ENCODE data around the gene CD4. TPM values are rescaled to one million over a fixed set of nuclear protein-coding genes. Genes with fewer than 3 reads are reported as not detected.
A peak's percentile ranks its signal among the peaks of the same experiment; 100 is the strongest.

The CD4 gene
- total and polyA plus RNA-seq, 2 of the 4 experiments (the other 2 are of a cell fraction): 5.7 to 15.0 TPM

GRCh38 chr12:6745741-6746525 lies 43.4 kb upstream of the CD4 start:
- no peak overlapping the region for H4K5ac ChIP-seq (ENCODE audit: low read depth, low read length)
- intact Hi-C loops (cut with micrococcal nuclease): no loop called here
- TF ChIP-seq RCOR1 (IDR thresholded peaks at IDR 0.05; ENCODE audit: insufficient replicate concordance, low read length): no peak
- no peak for TF ChIP-seq POLR2A (IDR thresholded peaks at IDR 0.05; ENCODE audit: low read depth, low read length)
- no peak for TF ChIP-seq NFE2L2 (IDR thresholded peaks at IDR 0.05; ENCODE audit: low read depth, low read length)
- no peak for TF ChIP-seq MXI1 (IDR thresholded peaks at IDR 0.05; ENCODE audit: borderline replicate concordance, low read depth, low read length)
- no peak for TF ChIP-seq CTCF (conservative IDR thresholded peaks at IDR 0.05; ENCODE audit: low read depth, low read length)
- TF ChIP-seq CHD1 (IDR thresholded peaks at IDR 0.05; ENCODE audit: low read depth, low read length): no peak
- TF ChIP-seq MAZ (IDR thresholded peaks at IDR 0.05; ENCODE audit: borderline replicate concordance, low read depth, low read length): no peak
- TF ChIP-seq, protein P1, sequence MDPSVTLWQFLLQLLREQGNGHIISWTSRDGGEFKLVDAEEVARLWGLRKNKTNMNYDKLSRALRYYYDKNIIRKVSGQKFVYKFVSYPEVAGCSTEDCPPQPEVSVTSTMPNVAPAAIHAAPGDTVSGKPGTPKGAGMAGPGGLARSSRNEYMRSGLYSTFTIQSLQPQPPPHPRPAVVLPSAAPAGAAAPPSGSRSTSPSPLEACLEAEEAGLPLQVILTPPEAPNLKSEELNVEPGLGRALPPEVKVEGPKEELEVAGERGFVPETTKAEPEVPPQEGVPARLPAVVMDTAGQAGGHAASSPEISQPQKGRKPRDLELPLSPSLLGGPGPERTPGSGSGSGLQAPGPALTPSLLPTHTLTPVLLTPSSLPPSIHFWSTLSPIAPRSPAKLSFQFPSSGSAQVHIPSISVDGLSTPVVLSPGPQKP (IDR thresholded peaks at IDR 0.05; ENCODE audit: borderline replicate concordance, low read depth, low read length): no peak
- TF ChIP-seq BHLHE40 (IDR thresholded peaks at IDR 0.05; ENCODE audit: low read depth, low read length): no peak
- no peak for TF ChIP-seq CEBPB (IDR thresholded peaks at IDR 0.05; ENCODE audit: low read depth, low read length)
- TF ChIP-seq MAFK (IDR thresholded peaks at IDR 0.05; ENCODE audit: low read depth, low read length): no peak
- no peak for TF ChIP-seq RAD21 (IDR thresholded peaks at IDR 0.05; ENCODE audit: low read length)
- no peak for TF ChIP-seq RFX5 (IDR thresholded peaks at IDR 0.05; ENCODE audit: low read depth, low read length)
- TF ChIP-seq USF2 (IDR thresholded peaks at IDR 0.05; ENCODE audit: low read depth, low read length): no peak
- no peak for TF ChIP-seq SMC3 (IDR thresholded peaks at IDR 0.05; ENCODE audit: low read depth, low read length)

More at GRCh38 chr12:6745741-6746525, 43.4 kb upstream of the CD4 start:
- POLR2A ChIA-PET (ENCODE audit: unreplicated experiment): interaction anchor here (0.6 to 0.8 kb wide), 3 partner anchors 22 to 148 kb away, joined by 5 to 18 read pairs (median 8); no protein-coding TSS in a partner anchor
- CTCF ChIA-PET: no interaction called here
- H2BK15ac ChIP-seq (ENCODE audit: low read depth, low read length): no peak overlapping the region
- 0 out of 2 replicates have a peak, but pooled peaks cover 4% of the 10 kb centered on the region for H3K9me1 ChIP-seq (ENCODE audit: insufficient read depth, low read length)
- WGBS, 2 experiments (ENCODE audit: extremely low coverage in 2 of 2, insufficient read length in 1 of 2): no CpG with 5 or more reads among the region's 13 CpGs
- peaks cover 4% of the 10 kb centered on the region; the same call in 1 of the 2 replicates for H4K20me1 ChIP-seq (ENCODE audit: insufficient read depth, low read length)
- no peak overlapping the region for H3K18ac ChIP-seq (ENCODE audit: low read depth, low read length)
- no peaks in the 10 kb centered on the region for H3K9me3 ChIP-seq (ENCODE audit: control insufficient read depth, insufficient read depth, low read length)
- H3K23ac ChIP-seq (ENCODE audit: low read depth, low read length): no peak overlapping the region
- no peak overlapping the region for H3K56ac ChIP-seq (ENCODE audit: extremely low read depth, insufficient read depth, low read length)
- no peak overlapping the region for H3K4me2 ChIP-seq (ENCODE audit: low read depth, low read length)
- no peak overlapping the region for H2AFZ ChIP-seq (replicated peaks; ENCODE audit: low read length, poor library complexity)
- ATAC-seq (ENCODE audit: low read depth): peak; percentile 24
- no peak overlapping the region for H4K91ac ChIP-seq (ENCODE audit: insufficient read depth, low read depth, low read length)
- H4K8ac ChIP-seq (ENCODE audit: low read depth in 2 of 2, low read length in 2 of 2): no peak overlapping the region; a peak in 1 of 4 replicates
- DNase-seq: no peak
- no peak overlapping the region for H2BK120ac ChIP-seq (ENCODE audit: low read depth, low read length)
- in situ Hi-C loops (cut with MboI; ENCODE audit: low sequenced_read_pairs): no loop called here
- no peak overlapping the region for H3K4me3 ChIP-seq (ENCODE audit: insufficient read depth, low read depth, low read length)
- dilution Hi-C loops (cut with HindIII; ENCODE audit: low sequenced_read_pairs, unreplicated experiment): no loop called here
- no peak overlapping the region for H3K27ac ChIP-seq (ENCODE audit: insufficient read depth, low read length)
- H3K14ac ChIP-seq (replicated peaks; ENCODE audit: low read depth, low read length): no peak overlapping the region
- H3K4me1 ChIP-seq (ENCODE audit: control insufficient read depth, insufficient read depth, low read length): no peaks in the 10 kb centered on the region
- no peaks in the 10 kb centered on the region for H3K27me3 ChIP-seq (ENCODE audit: control insufficient read depth, insufficient read depth, low read length)
- H2BK5ac ChIP-seq (ENCODE audit: low read depth, low read length, poor library complexity, severe bottlenecking): no peak overlapping the region
- H3K36me3 ChIP-seq (ENCODE audit: control insufficient read depth, insufficient read depth, low read length): peaks cover 48% of the 10 kb centered on the region
- no peak overlapping the region for H3K4ac ChIP-seq (ENCODE audit: low read depth, low read length)
- H3K79me1 ChIP-seq (ENCODE audit: low read depth in 1 of 2, low read length in 2 of 2): peaks cover 13 to 18% of the 10 kb centered on the region in 2 experiments
- H3K9ac ChIP-seq (ENCODE audit: low read depth, low read length): no peak overlapping the region
- no peak overlapping the region for H2AK5ac ChIP-seq (ENCODE audit: low read depth, low read length)
- H2BK20ac ChIP-seq (ENCODE audit: low read depth, low read length): no peak overlapping the region
- no TSS peak for BruUV-seq (replicated peaks)
- peak overlapping the region; percentile 51 for H2AK9ac ChIP-seq (replicated peaks; ENCODE audit: low read depth, low read length, poor library complexity)
